GM21447 (cell line): ENCODE data around the gene IL12A.
A peak's percentile ranks its signal among the peaks of the same experiment; 100 is the strongest.

ENCODE experiments used
- ATAC-seq: cut with Tn5 transposase; IDR thresholded peaks from one replicate; pipeline ENCODE4 v1.9.1; 2021; ENCODE audit not compliant: unreplicated experiment

The IL12A gene

DNA sequence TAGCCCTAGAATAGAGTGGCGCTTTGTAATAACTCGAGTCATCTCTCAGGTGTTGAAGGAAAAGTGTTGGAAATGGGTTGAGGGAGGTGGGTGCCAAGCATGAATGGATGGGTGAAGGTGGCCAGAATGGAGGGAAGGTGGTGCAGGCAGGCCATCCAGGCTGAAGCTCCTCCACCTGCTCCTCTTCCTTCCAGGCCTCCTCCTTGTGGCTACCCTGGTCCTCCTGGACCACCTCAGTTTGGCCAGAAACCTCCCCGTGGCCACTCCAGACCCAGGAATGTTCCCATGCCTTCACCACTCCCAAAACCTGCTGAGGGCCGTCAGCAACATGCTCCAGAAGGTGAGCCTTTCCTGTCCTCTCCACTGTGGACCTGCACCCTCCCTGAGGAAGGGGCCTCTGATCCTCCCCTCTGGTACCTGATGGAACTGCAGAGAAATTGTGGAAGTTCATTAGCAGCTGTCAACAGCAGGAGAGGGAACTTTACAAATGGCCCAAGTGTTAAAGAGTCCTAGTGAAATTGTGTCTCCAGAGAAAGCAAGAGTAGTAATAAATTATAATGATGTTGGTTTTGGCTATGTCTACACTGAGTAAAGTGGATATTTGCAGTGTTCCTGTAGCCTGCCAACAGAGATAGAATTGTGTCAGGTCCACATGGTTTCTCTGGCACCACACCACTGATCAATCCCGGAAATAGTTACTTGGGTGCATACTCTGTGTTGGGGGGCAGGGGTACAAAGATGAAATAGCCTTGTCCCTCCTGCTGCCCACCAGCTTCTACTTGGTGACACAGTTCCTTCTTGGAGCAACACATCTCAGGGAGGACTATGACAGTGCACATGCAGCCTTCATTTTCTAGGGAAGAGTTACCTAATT lies 1.6 kb downstream of the IL12A start:
- no peak for ATAC-seq

- no peak for ATAC-seq
Observed at GRCh38 chr3:159991591-159991990, 3.0 kb downstream of the IL12A start.

DNA sequence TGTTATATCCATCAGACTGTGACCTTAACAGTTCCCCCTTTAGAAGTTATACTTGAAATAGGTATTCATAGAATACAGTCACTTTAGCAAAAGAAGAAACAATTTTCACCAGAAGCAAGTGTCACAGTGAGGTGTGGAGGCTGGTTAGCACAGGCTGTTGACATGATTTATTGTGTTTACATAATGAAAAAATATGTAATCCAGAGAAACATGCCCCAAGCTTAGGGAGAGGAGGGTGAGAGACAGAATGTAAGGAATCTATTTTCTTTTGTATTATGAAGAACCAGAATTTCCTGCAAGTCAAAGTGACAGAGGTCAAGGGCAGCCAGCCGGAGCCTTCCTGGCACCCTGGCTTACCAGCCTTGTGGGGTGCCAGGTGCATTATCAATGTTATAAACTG lies 4.0 kb downstream of the IL12A start:
- ATAC-seq, result no peak

- no peak for ATAC-seq
Observed at GRCh38 chr3:159994182-159994581, 5.5 kb downstream of the IL12A start.

DNA sequence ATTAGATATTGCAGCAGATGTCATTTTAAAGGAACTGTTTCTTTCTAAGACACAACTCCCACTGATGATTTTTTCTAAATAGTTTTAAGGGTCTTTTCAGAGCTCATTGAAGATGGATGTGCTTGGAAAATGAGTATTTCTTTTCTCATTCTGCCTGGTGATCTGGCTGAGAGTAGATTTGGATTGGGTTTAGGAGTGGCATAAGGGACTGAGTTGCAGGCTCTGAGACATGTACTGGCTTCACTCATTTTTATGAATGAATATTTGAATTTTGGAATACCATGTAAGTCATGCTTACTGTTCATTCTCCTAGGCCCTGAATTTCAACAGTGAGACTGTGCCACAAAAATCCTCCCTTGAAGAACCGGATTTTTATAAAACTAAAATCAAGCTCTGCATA lies 6.5 kb downstream of the IL12A start:
- no peak for ATAC-seq

DNA sequence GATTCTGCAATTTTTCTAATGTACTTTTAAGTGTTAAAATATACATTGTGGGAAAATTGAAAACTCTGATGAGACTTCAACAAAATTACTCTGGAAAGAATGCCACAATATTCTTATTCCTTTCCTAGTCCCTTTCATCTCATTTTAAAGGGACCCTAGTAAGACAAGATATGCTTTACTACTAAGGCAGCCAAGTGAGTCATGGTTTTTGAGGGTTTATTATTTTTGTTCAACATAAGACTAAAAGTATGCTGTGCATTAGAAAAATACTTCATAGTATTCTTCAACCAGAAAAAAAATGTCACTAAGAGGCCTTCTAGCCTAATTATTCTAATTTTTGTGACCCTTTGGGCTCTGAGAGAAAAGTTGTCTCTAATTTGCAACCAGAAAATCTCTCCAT lies 7.4 kb downstream of the IL12A start:
- ATAC-seq, result no peak

DNA sequence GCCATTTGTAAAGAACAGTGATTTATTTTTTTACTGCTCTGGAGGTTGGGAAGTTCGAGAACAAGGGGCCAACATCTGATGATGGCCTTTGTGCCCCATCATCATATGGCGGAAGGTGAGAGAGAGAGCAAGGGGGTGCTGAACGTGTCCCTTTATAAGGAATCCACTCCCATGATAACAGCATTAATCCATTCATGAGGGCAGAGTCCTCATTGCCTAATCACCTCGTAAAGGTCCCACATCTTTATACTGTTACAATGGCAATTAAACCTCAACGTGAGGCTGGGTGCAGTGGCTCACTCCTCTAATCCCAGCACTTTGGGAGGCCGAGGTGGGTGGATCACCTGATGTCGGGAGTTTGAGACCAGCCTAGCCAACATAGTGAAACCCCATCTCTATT lies 8.3 kb downstream of the IL12A start:
- ATAC-seq, result no peak

GRCh38 chr3:160001148-160001760 lies 12.6 kb downstream of the IL12A start:
- no peak for ATAC-seq

GRCh38 chr3:160001850-160002623 lies 13.4 kb downstream of the IL12A start:
- ATAC-seq, result no peak

DNA sequence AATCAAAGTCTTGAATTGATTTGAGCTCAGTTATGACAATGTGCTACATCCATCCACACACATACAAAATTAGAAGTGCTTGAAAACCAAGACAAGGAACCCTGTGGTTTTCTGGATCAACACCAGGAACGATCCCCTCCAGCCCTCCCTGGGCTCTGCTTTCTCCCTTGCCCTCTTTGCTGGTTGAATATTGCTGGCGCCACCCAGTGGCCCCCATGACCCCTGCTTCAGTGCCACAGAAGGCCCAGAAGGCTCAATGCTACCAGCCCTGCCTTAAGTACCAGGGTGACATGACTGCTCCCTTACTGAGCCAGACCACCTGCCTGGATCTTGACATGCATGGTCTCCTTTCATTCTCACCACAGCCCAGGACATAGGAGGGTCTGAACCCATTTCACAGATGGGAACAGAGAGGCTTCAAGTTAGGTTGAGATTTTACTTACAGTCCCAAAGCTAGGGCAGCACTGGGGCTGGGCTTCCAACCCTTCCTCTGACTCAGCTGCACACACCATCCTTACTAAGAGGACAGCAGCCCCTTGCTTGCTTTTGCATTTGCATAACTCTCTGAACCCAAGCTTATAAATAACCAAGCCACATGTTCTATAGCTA lies 15.0 kb downstream of the IL12A start:
- ATAC-seq, result peak; percentile 84

- no peak for ATAC-seq
Observed at GRCh38 chr3:160005004-160005403, 16.4 kb downstream of the IL12A start.

DNA sequence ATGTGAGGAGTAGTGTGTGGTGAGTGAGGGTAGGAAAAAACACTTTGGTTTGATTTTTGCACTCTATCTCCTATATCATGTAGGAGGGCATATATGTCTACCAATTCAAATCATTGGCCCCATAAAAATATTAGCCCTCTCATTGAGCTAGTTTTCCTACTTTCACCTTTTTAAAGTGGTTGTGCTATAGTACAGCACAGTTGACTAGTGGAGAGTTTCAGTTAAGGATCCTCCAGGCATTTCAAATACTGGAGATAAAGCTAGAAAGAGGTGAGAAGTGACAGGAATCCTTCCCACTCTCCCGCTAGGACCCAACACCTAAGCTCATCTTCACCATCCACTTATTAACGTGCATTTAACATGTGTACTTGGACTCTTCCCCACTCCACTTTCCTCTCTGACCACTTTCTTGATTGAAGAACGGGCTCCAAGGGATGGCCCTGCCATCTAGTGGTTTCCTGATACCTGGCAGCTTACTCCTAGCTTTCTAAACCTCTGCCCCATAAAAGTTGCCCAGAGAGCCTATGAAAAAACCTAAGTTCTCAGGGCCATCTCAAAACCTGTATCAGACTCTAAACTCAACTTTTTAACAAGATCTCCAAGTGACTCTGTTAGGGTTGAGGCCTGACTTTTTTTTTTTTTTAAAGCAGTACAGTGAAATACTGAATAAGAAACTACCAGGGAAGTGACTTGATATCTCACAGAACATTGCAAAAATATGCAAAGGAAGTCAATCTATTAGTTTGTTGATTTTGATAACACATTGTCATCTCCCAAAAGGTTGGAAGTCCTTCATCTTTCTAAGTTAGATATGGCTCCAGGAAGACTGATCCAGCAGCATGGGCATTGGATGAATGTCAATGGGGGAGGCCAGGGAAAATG lies 17.9 kb downstream of the IL12A start:
- peak; percentile 37 for ATAC-seq

GRCh38 chr3:160008961-160009360 lies 20.3 kb downstream of the IL12A start:
- no peak for ATAC-seq

DNA sequence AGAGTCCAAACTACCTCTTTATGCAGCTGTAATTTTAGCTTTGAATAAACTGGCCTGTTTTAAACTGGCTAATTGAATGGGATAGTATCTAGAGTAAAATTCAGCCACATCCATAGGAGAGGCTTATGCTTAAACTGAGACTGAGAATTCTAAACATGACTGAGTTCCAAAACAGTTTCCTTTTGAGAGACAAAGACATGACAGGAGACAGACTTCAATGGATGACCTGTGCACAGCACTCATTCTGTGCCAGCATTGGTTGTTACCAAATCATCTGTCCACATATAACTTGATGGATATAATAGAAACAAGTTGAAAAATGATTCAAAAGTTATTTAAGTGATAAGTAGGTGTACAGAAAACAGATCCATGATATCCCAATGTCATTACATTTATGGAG lies 20.9 kb downstream of the IL12A start:
- ATAC-seq, result peak; percentile 26

- peak; percentile 61 for ATAC-seq
Observed at GRCh38 chr3:160010578-160010977, 21.9 kb downstream of the IL12A start.

DNA sequence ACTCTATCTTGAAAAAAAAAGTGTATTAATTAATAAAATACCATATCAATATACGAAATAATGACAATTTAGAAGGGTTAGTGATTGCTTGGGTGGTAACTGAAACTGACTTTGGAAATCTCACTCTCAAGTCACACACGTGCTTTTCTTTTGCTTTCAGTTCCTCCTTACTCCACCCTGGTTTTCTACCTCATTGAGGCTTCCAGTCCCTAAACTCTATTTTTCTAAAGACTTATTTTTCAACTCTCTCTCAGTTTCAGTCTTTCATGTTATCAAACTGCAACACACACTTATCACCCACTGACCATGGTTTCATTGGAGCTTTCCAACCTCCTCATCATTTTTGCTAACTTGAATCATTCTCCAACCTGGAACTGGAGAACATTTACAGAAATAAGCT lies 23.5 kb downstream of the IL12A start:
- peak; percentile 73 for ATAC-seq

DNA sequence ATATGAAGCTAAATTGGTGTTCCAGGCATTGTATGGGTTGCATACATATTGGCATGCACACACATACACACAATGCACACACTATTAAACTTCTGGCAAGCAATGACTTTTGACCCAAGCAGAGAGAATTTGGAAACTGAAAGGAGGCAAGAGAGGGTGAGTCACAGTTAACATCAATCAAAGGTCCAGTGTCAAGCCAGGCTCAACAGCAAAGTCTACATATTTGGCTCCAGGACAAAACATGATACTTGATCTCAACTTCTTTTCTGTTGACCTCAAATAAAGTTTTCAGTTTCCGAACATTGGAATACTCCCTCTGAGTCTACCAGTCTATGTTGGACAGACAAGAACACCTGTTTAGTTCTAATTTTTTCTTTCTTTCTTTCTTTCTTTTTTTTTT lies 28.3 kb downstream of the IL12A start:
- ATAC-seq, result no peak

DNA sequence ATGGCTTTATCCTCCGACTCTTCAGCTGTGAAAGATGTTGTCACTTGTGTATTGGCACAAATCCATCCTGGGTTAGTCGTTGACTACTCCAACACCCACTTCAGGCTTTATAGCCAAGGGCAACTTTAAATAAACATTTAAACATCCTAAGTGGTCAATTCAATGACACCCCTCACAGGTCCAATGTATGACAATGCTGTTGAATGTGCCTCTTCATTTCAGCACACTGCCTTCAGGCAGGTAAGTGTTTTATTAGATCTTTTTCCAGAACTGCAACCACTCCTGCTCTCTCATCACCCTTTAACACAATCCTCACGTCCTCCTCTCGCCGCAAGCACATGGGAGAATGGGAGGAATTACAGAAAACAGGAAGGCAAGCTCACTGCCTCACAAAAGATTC lies 30.3 kb downstream of the IL12A start:
- ATAC-seq, result no peak

GRCh38 chr3:160020057-160020711 lies 31.5 kb downstream of the IL12A start:
- ATAC-seq, result no peak

DNA sequence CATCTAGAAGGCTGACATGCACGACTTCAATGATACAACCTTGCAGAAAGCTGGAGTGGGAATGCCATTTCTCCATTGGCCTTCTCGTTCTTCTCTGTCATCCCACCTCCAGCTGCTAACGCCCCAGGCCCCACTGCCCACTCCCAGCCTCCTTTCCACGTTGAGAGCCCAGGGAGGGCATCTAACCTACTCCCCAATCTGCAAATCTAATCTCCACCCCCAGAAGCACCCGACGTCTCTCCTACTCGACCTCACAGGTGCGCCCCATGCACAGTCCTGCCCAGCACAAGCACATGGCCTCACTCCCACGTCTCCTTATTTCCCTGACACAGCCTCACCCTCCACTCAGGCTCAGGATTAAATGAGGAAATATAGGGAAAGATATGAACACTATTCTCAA lies 33.4 kb downstream of the IL12A start:
- ATAC-seq, result no peak
